HG03025 (cell line): ENCODE results near the gene IGF2BP3.

Experiments
- ATAC-seq: cut with Tn5 transposase; IDR thresholded peaks from one replicate; pipeline ENCODE4 v1.9.1; 2021; ENCODE audit warnings: mild to moderate bottlenecking, moderate library complexity; ENCODE audit not compliant: unreplicated experiment, low FRiP score

The IGF2BP3 gene

DNA sequence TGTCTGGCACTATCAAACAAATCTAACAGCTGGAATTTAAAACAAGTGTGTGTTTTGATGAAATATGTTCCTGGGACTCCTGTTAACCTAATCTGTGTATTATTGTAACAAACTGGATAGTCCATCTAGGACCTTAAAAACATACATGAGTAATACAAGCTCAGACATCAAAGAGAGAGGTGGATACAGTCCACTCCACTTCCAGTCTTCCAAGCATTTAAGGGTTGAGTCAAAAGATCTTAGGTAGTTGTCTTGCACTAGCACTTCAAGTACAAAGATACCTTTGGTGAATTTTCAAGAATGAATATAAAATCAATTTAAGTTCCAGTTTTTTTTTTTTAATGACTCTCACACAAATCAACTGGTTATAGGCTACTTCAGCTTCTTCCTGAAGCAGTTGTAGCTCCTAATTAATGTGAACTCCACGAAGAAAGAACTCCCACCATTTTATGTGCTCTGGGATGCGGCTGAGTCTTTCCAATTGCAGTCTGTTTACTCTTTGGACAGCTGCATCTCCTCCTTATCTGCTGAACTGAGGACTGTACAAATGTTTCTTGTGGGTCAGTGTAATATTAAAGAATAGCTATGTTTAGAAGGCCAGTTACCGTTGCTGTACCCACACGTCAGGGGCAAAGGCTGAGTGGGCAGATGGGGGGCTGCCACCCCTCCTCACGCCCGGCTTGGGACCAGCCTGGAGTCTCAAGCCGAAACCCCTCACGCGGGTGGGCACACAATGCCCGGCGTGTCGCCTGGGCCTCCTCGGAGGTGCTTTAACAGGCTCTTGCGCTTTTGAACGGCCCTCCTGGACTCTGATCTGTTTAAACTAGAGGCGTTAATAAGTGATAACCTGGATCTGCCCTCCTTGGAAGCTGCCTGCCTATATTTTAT lies 2.9 kb upstream of the IGF2BP3 start:
- ATAC-seq: no peak

GRCh38 chr7:23472556-23472955 lies 2.3 kb upstream of the IGF2BP3 start:
- no peak for ATAC-seq

DNA sequence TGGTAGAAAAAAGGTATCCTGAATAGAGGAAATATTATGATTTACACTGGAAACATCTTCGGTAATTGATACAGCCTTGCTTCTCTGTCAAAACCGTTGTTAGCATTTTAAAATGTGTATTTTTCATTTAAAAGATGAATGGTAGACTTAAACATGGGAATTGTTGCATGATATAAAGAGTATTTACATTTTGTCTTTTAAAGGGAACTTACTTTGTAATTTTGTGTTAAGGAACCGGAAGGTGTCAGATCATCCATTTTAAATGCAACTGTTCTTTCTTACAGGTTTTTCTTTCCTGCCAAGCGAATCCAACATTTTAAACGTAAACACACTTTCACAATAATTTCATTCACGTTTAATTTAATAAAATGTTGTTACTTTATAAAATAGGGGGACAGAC lies 1.8 kb upstream of the IGF2BP3 start:
- no peak for ATAC-seq

GRCh38 chr7:23471106-23471859 lies 992 bp upstream of the IGF2BP3 start:
- no peak for ATAC-seq

DNA sequence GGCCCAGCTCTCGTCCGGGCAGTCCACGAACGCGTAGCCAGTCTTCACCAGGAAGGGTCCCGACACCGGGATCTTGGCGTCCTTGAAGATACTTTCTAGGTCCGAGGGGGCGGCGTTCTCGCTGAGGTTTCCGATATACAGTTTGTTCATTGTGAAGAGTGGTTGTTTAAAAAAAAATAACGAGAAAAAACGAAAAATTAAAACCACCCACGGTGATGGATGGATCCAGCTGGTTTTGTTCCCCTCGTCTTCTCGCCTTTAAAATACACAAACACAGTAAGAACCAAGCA lies 385 bp downstream of the IGF2BP3 start:
- ATAC-seq: no peak

DNA sequence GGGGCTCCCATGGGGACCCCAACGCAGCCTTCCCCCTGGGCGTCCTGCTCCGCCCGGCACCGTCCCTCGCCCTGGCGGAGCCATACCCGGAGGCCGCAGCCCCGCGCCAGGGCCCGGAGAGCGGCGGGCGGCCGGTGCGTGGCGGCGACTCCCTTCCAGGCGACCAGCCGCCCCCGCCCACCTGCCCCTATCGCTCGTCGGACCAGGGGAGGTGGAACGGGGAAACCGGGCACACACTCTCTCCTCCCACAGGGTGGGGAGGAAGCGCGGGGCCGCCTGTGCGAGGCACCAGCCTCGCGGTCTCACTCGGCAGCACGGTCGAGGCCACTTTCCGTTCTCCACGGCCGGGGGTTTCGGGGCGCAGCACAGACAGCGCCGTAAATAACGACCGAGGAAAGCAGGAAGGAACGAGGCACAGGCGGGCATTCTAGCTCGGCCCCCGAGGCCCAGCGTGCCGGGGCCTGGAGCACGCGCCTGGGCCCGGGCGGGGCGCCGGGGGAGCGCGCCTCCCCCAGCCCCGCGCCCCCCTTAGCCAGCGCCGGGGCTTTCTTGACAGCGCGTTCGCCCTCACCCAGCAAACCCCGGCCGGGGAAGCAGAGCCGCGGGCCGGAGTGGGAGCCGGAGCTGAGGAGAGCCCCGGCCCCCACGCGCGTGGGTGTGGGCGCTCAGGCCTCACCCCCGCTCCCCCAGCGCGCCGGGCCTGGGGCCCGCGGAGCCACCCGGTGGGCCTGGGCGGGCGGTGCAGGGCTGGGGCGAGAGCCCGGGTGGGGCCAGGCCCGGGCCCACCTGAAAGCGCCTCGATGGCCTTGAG lies 936 bp downstream of the IGF2BP3 start:
- no peak for ATAC-seq

- no peak for ATAC-seq
Observed at GRCh38 chr7:23468526-23469149, 1.7 kb downstream of the IGF2BP3 start.

DNA sequence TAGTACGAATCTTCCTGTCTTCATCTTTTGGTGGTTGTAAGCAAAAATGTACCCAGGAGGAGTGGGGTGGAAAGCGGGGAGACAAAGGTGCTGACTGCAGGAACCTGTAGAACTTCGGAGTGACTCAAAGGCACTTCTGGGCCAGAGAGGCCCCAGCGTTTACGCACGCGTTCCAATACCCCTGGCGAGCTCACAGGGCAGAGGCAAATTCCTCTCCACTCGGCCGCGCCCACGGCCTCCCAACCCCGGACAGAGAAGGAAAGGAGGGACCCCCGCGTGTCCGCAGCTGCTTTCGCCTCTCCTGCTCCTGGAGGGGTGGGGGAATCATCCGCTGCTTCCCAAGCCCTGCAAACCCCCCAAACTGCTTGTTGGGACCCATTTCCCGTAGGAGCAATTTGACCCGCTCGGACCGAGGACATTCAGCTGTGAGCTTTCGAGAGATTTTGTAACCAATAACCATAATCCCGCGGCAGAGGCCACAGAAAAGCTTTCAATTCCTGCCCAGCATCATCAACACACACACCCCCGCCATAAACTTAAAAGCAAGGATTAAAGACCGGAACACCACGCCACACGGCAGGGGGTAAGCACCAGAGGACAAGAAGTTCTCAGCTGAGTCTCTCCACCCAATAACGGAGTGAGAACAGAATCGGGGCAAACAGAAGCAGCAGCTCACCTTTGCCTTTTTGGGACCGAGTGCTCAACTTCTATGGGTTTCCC lies 2.3 kb downstream of the IGF2BP3 start:
- no peak for ATAC-seq

DNA sequence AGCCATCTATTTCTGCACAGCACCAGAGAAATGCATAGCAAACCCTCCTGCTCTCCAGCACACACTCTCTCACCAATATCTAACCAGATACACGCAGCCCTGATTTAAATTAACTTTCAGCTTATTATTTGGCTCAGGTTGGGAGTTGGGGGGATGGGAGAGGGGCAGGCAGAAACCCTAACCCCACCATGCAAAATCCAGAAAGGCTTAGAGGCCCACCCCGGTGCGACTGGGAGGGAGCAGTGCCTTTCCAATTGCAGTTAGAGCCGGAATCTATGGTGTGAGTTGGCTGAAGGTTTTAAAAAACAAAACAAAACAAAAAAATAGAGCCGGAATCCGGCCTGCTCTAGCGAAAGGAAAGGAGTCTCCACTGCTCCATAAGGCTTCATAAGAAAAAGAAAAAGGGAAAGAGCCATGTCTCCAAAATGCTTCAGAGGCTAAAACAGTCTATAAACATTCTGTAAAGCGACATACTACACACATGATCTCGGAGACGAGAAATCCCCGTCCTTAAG lies 2.9 kb downstream of the IGF2BP3 start:
- no peak for ATAC-seq

DNA sequence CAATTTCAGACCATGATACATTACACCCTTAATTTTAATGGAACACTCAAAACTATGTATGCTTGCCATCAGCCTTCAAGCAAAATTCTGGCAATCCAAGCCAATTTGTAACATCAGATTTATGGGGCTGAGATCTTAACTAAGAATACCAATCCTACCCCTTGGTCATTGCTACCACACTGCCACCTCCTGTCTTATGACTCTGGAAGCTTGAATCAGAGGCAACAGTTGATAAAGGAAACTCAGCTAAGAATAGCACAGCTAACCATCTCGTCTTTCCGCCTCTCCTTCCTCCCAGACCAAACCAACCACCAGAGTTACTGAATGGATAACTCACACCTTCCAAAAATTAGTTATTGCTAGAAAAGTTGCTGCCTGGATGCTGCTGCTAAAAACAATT lies 7.4 kb downstream of the IGF2BP3 start:
- no peak for ATAC-seq

DNA sequence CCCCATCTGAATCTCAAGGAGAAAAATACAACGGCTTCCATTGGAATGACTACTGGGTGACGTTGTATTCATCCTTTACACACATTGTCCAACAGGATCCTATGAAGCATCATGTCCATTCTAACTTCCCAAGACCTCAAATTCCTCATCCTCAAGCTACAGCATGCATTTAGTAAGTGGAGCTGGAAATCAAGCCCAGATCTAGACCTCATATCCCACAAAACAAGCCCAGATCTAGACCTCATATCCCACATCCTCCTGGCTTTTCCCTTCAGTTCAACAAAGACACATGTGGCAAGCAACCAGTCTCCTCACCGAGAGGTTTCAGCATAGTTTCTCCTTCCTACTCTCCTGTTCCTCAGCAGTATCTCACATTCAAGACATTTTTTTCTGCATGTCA lies 12.2 kb downstream of the IGF2BP3 start:
- ATAC-seq: no peak

- no peak for ATAC-seq
Observed at GRCh38 chr7:23456093-23456492, 14.2 kb downstream of the IGF2BP3 start.

DNA sequence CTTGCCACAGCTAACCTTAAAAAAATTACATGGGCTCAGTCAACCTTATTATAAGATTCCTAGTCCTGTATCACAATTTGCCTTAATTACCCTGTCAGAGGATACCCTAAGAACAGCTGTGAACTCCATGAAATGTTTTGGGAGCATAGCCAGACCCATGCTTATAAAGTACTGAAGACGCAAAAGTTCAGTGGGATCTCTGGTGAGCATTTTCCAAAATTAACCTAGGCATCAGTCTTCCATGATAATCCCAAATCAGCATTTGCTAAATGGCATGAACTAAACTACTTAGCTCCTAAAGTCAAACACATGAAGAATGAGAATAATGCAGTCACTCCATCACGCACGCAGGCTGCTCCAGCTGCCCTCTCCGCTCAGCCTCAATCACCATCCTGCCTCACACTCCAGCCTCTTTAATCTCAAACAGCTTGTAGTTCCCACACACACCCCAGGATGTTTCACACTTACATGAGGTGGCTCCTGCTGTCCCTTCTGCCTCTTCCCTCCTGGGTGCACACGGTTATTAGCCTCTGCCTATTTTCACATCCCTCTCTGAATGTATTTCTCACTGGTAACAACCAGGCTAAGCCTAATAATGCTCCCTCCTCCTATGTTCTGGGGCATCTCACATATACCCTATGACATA lies 15.3 kb downstream of the IGF2BP3 start:
- ATAC-seq: no peak

- no peak for ATAC-seq
Observed at GRCh38 chr7:23450518-23450917, 19.8 kb downstream of the IGF2BP3 start.

DNA sequence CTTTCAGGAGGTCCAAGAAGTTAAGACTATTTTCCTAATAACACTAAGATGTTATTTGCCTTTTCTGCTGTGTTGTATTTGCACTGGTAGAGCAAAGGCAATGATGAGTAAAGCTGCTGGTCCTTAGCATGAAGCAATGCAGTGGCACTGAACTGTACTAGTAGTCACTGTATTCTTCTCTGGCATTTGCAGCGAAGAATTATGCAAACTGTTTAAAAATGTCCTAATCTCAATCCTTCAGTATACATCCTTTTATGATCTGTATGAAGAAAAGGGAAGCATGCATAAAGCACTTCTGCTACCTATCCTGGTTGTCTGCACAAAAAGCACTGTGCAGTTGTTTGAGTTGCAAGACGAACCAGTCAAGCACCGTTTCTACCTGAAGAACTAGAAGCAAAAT lies 20.4 kb downstream of the IGF2BP3 start:
- no peak for ATAC-seq

- no peak for ATAC-seq
Observed at GRCh38 chr7:23445326-23445725, 25.0 kb downstream of the IGF2BP3 start.

GRCh38 chr7:23443974-23444373 lies 26.3 kb downstream of the IGF2BP3 start:
- ATAC-seq: no peak

GRCh38 chr7:23438171-23438570 lies 32.1 kb downstream of the IGF2BP3 start:
- no peak for ATAC-seq

GRCh38 chr7:23434147-23434917 lies 36.0 kb downstream of the IGF2BP3 start:
- no peak for ATAC-seq
